IPS-20b (cell line): ENCODE measurements around the gene TC2N.
"Not testable (repeated sequence)": the region's sequence is repeated elsewhere in the genome, so short reads cannot be mapped to it uniquely, and the experiment has no call there.

Experiments
- H3K27ac ChIP-seq: one replicate; pipeline ENCODE4 v1.5.1; 2013; ENCODE audit warnings: low read length
- H3K27me3 ChIP-seq: 2 replicates; pipeline ENCODE4 v1.6.1; 2013; ENCODE audit warnings: mild to moderate bottlenecking, low read length, inconsistent platforms; ENCODE audit not compliant: insufficient read depth
- H3K36me3 ChIP-seq: 2 replicates; pipeline ENCODE4 v1.6.1; 2013; ENCODE audit warnings: low read depth, mild to moderate bottlenecking, inconsistent platforms, low read length, moderate library complexity; ENCODE audit not compliant: insufficient read depth
- H3K4me1 ChIP-seq: 2 replicates; pipeline ENCODE4 v1.6.1; 2013; ENCODE audit warnings: mild to moderate bottlenecking, control low read depth, inconsistent platforms, low read length, moderate library complexity; ENCODE audit not compliant: insufficient read depth
- H3K4me3 ChIP-seq: 2 replicates; pipeline ENCODE4 v1.5.1; 2013; ENCODE audit warnings: mild to moderate bottlenecking, low read length, inconsistent platforms
- H3K9ac ChIP-seq: 2 replicates; pipeline ENCODE4 v1.6.1; 2013; ENCODE audit warnings: low read depth, mild to moderate bottlenecking, inconsistent platforms, low read length, moderate library complexity
- H3K9me3 ChIP-seq: 2 replicates; pipeline ENCODE4 v1.6.1; 2013; ENCODE audit warnings: mild to moderate bottlenecking, low read depth, low read length, inconsistent platforms; ENCODE audit not compliant: insufficient read depth

The TC2N gene

DNA sequence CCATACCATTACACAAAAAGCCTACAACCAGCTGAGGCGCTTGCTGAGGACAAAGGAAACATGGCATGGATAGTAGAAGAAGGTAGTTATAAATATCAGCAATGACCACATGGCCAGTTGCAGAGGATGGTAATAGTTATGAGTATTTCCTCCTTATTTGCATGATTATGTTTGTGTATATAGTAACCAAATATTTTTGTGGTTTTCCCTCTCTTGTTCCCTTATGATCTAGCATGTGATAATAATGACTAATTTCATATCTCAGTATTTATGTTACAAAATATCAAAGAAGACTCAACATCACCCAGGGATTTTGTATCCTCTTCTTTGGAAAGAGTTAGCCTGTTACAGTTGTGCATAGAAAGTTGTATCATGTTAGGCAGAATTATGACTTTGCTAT is 122.0 kb downstream of the TC2N start:
- Histone ChIP-seq H3K36me3 (no peaks in the 10 kb centered on the region), H3K4me3 (no peak overlapping the region), H3K9ac (no peak overlapping the region), H3K27ac (no peak overlapping the region), H3K4me1 (no peaks in the 10 kb centered on the region), H3K9me3 (no peaks in the 10 kb centered on the region), H3K27me3 (no peaks in the 10 kb centered on the region)

DNA sequence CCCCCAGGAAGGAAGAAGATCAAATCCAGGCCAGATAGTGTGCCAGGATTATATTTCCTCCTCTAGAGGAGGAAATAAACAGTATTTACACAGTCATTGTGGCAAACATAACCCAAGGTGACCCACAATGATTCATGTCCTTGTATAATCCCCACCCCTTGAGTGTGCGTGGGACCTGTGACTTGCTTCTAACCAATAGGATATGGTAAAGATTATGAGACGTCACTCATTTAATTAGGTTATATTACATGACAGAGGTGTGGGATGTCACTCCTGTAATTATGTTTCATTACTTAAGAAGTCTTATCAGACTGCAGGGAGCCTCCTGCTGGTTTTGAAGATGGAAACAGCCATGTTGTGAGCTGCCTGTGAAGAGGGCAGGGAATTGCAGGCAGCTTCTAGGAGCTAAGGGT is 123.3 kb downstream of the TC2N start:
- H3K4me1 ChIP-seq = no peaks in the 10 kb centered on the region
- no peak overlapping the region for H3K9ac ChIP-seq
- no peaks in the 10 kb centered on the region for H3K27me3 ChIP-seq
- H3K27ac ChIP-seq = no peak overlapping the region
- H3K9me3 ChIP-seq = no peaks in the 10 kb centered on the region
- no peak overlapping the region for H3K4me3 ChIP-seq
- no peaks in the 10 kb centered on the region for H3K36me3 ChIP-seq

DNA sequence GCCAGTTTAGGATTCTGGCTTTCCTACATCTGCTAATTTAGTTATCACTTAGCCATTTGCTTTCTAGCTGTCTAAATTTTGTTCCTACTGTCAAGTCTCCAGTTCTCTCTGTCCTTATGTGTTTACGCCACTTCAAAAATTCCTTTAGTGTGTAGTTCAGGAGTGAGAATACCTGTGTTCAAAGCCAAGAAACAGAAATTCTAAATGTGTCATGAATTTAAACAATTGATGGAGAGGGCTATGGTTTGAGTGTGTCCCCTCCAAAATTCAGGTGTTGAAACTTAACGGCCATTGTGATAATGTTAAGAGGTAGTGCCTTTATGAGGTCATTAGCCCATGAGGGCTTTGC is 124.1 kb downstream of the TC2N start:
- Histone ChIP-seq H3K4me1 (no peaks in the 10 kb centered on the region), H3K9ac (no peak overlapping the region), H3K9me3 (no peaks in the 10 kb centered on the region), H3K27me3 (no peaks in the 10 kb centered on the region), H3K36me3 (no peaks in the 10 kb centered on the region), H3K4me3 (no peak overlapping the region), H3K27ac (no peak overlapping the region)

DNA sequence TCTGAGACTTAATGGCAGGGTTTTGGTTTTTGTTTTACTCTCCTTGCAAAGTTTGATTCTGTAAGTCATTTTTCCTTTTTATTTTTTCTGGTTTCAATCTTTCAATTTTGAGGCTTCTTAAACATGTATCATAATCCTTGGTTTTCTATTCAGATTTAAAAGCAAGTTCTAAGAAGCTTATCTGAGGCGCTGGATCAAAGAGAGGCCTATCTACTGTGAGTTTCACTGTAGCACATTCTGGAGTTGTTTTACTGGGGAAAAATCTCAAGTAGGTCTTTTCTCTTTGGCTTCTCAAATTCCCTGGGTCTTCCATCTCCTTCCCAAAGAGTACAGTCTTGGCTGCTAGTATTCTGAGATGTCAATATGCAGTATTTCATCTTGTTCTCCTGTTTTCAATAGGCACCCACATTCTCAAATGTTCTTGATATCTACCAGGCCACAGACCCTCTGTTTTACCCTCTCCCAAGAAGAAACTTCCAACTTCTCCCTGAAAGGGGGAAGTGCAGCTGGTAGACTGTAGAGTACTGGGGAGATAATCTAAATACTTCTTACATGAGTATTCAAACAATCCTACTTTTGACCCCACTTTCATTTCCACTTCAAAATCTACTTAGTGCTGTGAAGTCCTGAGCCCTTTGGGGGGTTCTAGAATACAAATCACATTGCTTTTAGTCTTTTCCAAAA is 124.6 kb downstream of the TC2N start:
- Histone ChIP-seq H3K9ac (no peak overlapping the region), H3K9me3 (no peaks in the 10 kb centered on the region), H3K4me1 (no peaks in the 10 kb centered on the region), H3K27me3 (no peaks in the 10 kb centered on the region), H3K36me3 (no peaks in the 10 kb centered on the region), H3K27ac (no peak overlapping the region), H3K4me3 (no peak overlapping the region)

GRCh38 chr14:91739867-91740266 is 127.5 kb downstream of the TC2N start:
- H3K4me3 ChIP-seq, H3K9me3 ChIP-seq, H3K27ac ChIP-seq, H3K27me3 ChIP-seq, H3K36me3 ChIP-seq, H3K9ac ChIP-seq, H3K4me1 ChIP-seq: not testable (repeated sequence)

DNA sequence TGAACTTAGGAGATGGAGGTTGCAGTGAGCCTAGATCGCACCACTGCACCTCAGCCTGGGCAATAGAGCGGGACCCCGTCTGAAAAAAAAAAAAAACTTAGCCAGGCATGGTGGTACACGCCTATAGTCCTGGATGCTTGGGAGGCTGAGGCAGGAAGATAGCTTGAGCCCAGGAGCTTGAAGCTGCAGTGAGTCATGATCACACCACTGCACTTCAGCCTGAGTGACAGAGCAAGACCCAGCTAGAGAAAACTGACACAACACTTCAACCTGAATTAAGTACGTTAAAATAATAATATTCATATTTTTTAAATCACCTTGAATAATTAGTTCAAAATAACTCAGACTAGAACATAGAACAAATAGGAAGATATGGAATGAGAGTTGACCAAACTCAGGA is 129.7 kb downstream of the TC2N start:
- H3K27me3 ChIP-seq = no peaks in the 10 kb centered on the region
- no peak overlapping the region for H3K4me3 ChIP-seq
- no peak overlapping the region for H3K27ac ChIP-seq
- H3K9ac ChIP-seq = no peak overlapping the region
- H3K9me3 ChIP-seq = no peaks in the 10 kb centered on the region
- no peaks in the 10 kb centered on the region for H3K4me1 ChIP-seq
- no peaks in the 10 kb centered on the region for H3K36me3 ChIP-seq

DNA sequence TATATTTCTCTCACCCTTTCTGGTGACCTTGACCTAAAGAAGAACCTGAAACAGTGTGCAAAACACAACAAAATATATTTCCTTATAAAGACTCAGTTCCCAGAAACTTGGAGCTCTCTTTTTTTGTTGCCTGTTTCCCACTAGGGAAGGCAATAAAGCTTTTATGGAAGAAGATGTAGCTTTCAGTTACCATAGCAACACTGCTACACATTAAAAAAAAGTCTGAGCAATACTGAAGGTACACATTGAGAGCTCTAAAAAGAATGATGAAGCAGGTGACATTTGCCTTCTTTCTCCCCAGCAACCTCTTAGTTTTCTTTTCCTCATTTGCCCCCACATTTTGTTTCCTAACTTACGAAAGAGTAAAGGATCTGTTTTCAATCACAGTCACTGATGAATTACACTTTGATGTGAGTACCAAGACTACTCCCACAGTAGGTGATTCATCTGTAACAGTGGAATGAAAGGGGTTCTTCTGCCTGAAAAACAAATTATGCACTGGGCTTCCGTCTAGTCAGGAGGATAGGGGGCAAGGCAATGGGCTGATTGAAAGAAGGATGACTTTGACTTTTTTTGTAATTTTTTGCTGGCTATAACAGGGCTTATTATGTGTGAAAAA is 134.4 kb downstream of the TC2N start:
- Histone ChIP-seq H3K36me3 (no peaks in the 10 kb centered on the region), H3K4me3 (no peak overlapping the region), H3K27me3 (no peaks in the 10 kb centered on the region), H3K9me3 (no peaks in the 10 kb centered on the region), H3K9ac (no peak overlapping the region), H3K27ac (no peak overlapping the region), H3K4me1 (no peaks in the 10 kb centered on the region)

GRCh38 chr14:91732439-91732838 is 134.9 kb downstream of the TC2N start:
- Histone ChIP-seq H3K9me3 (no peaks in the 10 kb centered on the region), H3K9ac (no peak overlapping the region), H3K27me3 (no peaks in the 10 kb centered on the region), H3K4me1 (no peaks in the 10 kb centered on the region), H3K36me3 (no peaks in the 10 kb centered on the region), H3K27ac (no peak overlapping the region), H3K4me3 (no peak overlapping the region)

- Histone ChIP-seq H3K4me3 (no peak within 1 kb of the TSS), H3K27me3 (no peaks in the 10 kb centered on the region), H3K27ac (no peak within 1 kb of the TSS), H3K36me3 (no peaks in the 10 kb centered on the region), H3K9me3 (no peaks in the 10 kb centered on the region), H3K4me1 (no peaks in the 10 kb centered on the region), H3K9ac (no peak within 1 kb of the TSS)
These were observed 135.3 kb downstream of the TC2N start, which contains the start of gene CATSPERB for GRCh38 chr14:91731986-91732385. Gene CATSPERB, minus strand, starts transcription at chr14:91732086. Its CDS starts 2,607 bp downstream, at chr14:91729479.

- Histone ChIP-seq H3K9ac (no peak overlapping the region), H3K27ac (no peak overlapping the region), H3K9me3 (no peaks in the 10 kb centered on the region), H3K27me3 (no peaks in the 10 kb centered on the region), H3K4me1 (no peaks in the 10 kb centered on the region), H3K4me3 (no peak overlapping the region), H3K36me3 (no peaks in the 10 kb centered on the region)
These were observed 136.3 kb downstream of the TC2N start for GRCh38 chr14:91731018-91731417.

GRCh38 chr14:91729756-91730155 is 137.6 kb downstream of the TC2N start:
- Histone ChIP-seq H3K27me3 (no peaks in the 10 kb centered on the region), H3K9ac (no peak overlapping the region), H3K4me1 (no peaks in the 10 kb centered on the region)

More at GRCh38 chr14:91729756-91730155, 137.6 kb downstream of the TC2N start:
- no peak overlapping the region for H3K27ac ChIP-seq
- H3K9me3 ChIP-seq = no peaks in the 10 kb centered on the region
- H3K4me3 ChIP-seq = no peak overlapping the region
- H3K36me3 ChIP-seq = no peaks in the 10 kb centered on the region
